ENCODE results near the gene GNPAT. TPM values are rescaled to one million over a fixed set of nuclear protein-coding genes. Genes with fewer than 3 reads are reported as not detected.

The GNPAT gene
- total and polyA plus RNA-seq, 2 of the 8 experiments (the other 6 are each of a cell fraction or from before 2014, with no cell fraction given), result 22.9 to 47.4 TPM

GRCh38 chr1:231217056-231217455 is 24.0 kb upstream of the GNPAT start:
- Histone ChIP-seq H3K27ac (ENCODE audit: low read depth, low read length) (no peak overlapping the region), H2BK12ac (ENCODE audit: low read depth, low read length) (no peak overlapping the region), H3K14ac (ENCODE audit: insufficient read length) (no peak overlapping the region), H3K4me2 (ENCODE audit: insufficient read depth in 1 of 2, low read depth in 2 of 2, low read length in 2 of 2) (no peak overlapping the region), H3K4me1 (replicated peaks in 1 of 4; ENCODE audit: control insufficient read depth in 3 of 4, insufficient read depth in 4 of 4, low read length in 3 of 4) (peaks cover 0 to 6% (median under 1%) of the 10 kb centered on the region in 4 experiments; a peak in 4 of 7 replicates), H3K9me3 (ENCODE audit: insufficient read depth in 2 of 2, low read depth in 1 of 2, low read length in 1 of 2) (no peaks in the 10 kb centered on the region), H3K79me1 (ENCODE audit: low read depth, low read length) (no peaks in the 10 kb centered on the region), H3K4me3 (ENCODE audit: extremely low read depth in 1 of 4, insufficient read depth in 2 of 4, low read depth in 3 of 4, low read length in 4 of 4) (no peak overlapping the region), H4K8ac (ENCODE audit: extremely low read depth, insufficient read depth, low read length) (no peak overlapping the region), H3K23me2 (ENCODE audit: low read depth, low read length) (no peaks in the 10 kb centered on the region), H2BK120ac (replicated peaks; ENCODE audit: low read depth, low read length) (no peak overlapping the region), H3K36me3 (ENCODE audit: control insufficient read depth in 2 of 4, insufficient read depth in 4 of 4, low read length in 3 of 4) (no peaks in the 10 kb centered on the region), H3K56ac (replicated peaks; ENCODE audit: insufficient read length, low read depth, low read length) (no peak overlapping the region), H2BK15ac (ENCODE audit: low read length) (no peak overlapping the region), H3K9ac (replicated peaks in 1 of 4; ENCODE audit: extremely low read depth in 1 of 4, low read depth in 3 of 4, low read length in 3 of 4) (no peak overlapping the region), H3K27me3 (replicated peaks in 1 of 4; ENCODE audit: control insufficient read depth in 3 of 4, extremely low read depth in 1 of 4, insufficient read depth in 3 of 4, low read length in 3 of 4) (peaks cover 31 to 53% (median 43%) of the 10 kb centered on the region in 4 experiments), H3K18ac (ENCODE audit: extremely low read depth, low read length) (no peak overlapping the region), H3K23ac (ENCODE audit: insufficient read length) (no peak overlapping the region), H2AFZ (ENCODE audit: low read length) (no peak overlapping the region), H2BK5ac (ENCODE audit: low read depth, low read length) (no peak overlapping the region), H3K4ac (replicated peaks; ENCODE audit: insufficient read length, low read depth, low read length) (no peak overlapping the region), H4K20me1 (replicated peaks in 1 of 2; ENCODE audit: control insufficient read depth in 1 of 2, insufficient read depth in 2 of 2, low read length in 2 of 2) (peaks cover 0 to 7% of the 10 kb centered on the region in 2 experiments), H3K79me2 (ENCODE audit: control insufficient read depth in 1 of 2, insufficient read depth in 2 of 2, low read length in 2 of 2) (no peaks in the 10 kb centered on the region), H4K91ac (replicated peaks; ENCODE audit: insufficient read length, low read length) (no peak overlapping the region), H2AK5ac (ENCODE audit: low read depth, low read length) (no peak overlapping the region), H2BK20ac (ENCODE audit: low read length) (no peak overlapping the region), H4K5ac (ENCODE audit: insufficient read length, low read depth, low read length) (no peak overlapping the region)
- WGBS, 2 experiments (ENCODE audit: extremely low coverage in 1 of 2, insufficient coverage in 1 of 2, insufficient read length in 1 of 2, insufficient replicate concordance in 2 of 2, low coverage in 1 of 2, low lambda C conversion rate in 2 of 2, missing lambda C conversion rate in 1 of 2), result 92% methylated on average over 10 of the region's 11 CpGs; no CpG with 5 or more reads in 1 of the 2 experiments
- CTCF ChIA-PET (ENCODE audit: partially characterized antibody), result interaction anchor here (1.6 to 1.7 kb wide), 2 partner anchors 55 to 202 kb away, joined by 3 to 4 read pairs; partner anchors contain the start of gene TRIM67
- POLR2A ChIA-PET (ENCODE audit: partially characterized antibody), result no interaction called here
- FAIRE-seq, result no peak
- no peak for DNase-seq (ENCODE audit: low read depth in 1 of 2, low spot score in 2 of 2)
- TF ChIP-seq RBBP5 (IDR thresholded peaks at IDR 0.05; ENCODE audit: borderline replicate concordance, low read depth, low read length), result no peak
- no peak for TF ChIP-seq CBX5 (IDR thresholded peaks at IDR 0.05; ENCODE audit: low read depth, low read length)
- no peak for TF ChIP-seq RXRA (IDR thresholded peaks at IDR 0.05; ENCODE audit: insufficient read depth, low read depth, low read length)
- no peak for TF ChIP-seq KDM4A (IDR thresholded peaks at IDR 0.05; ENCODE audit: low read depth, low read length, severe bottlenecking)
- no peak for TF ChIP-seq PHF8 (conservative IDR thresholded peaks at IDR 0.05; ENCODE audit: low read depth, low read length)
- no peak for TF ChIP-seq JUN (IDR thresholded peaks at IDR 0.05; ENCODE audit: low read depth, low read length)
- TF ChIP-seq FOSL1 (IDR thresholded peaks at IDR 0.05; ENCODE audit: insufficient read depth, low read depth, low read length), result no peak
- TF ChIP-seq CTCF (IDR thresholded peaks at IDR 0.05; ENCODE audit: control extremely low read depth in 1 of 3, insufficient read depth in 1 of 3, low read depth in 1 of 3, low read length in 3 of 3), result no peak
- no peak for TF ChIP-seq SRF (IDR thresholded peaks at IDR 0.05; ENCODE audit: low read depth, low read length)
